AG09319 (cell line): Measurements from ENCODE around the gene ZNF335.

Source experiments
- DNase-seq: peaks from one replicate; pipeline ENCODE4 v3.0.0-alpha.2; 2010; ENCODE audit warnings: low read depth; ENCODE audit errors: extremely low read depth
- TF ChIP-seq, protein P1 (sequence below): IDR thresholded peaks from 2 replicates; pipeline ENCODE4 v1.5.1; 2011; ENCODE audit warnings: low read depth, mild to moderate bottlenecking, inconsistent platforms, low read length, moderate library complexity

The ZNF335 gene

GRCh38 chr20:45948261-45948733 is 23.7 kb downstream of the ZNF335 start:
- TF ChIP-seq, protein P1, sequence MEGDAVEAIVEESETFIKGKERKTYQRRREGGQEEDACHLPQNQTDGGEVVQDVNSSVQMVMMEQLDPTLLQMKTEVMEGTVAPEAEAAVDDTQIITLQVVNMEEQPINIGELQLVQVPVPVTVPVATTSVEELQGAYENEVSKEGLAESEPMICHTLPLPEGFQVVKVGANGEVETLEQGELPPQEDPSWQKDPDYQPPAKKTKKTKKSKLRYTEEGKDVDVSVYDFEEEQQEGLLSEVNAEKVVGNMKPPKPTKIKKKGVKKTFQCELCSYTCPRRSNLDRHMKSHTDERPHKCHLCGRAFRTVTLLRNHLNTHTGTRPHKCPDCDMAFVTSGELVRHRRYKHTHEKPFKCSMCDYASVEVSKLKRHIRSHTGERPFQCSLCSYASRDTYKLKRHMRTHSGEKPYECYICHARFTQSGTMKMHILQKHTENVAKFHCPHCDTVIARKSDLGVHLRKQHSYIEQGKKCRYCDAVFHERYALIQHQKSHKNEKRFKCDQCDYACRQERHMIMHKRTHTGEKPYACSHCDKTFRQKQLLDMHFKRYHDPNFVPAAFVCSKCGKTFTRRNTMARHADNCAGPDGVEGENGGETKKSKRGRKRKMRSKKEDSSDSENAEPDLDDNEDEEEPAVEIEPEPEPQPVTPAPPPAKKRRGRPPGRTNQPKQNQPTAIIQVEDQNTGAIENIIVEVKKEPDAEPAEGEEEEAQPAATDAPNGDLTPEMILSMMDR = no peak

DNA sequence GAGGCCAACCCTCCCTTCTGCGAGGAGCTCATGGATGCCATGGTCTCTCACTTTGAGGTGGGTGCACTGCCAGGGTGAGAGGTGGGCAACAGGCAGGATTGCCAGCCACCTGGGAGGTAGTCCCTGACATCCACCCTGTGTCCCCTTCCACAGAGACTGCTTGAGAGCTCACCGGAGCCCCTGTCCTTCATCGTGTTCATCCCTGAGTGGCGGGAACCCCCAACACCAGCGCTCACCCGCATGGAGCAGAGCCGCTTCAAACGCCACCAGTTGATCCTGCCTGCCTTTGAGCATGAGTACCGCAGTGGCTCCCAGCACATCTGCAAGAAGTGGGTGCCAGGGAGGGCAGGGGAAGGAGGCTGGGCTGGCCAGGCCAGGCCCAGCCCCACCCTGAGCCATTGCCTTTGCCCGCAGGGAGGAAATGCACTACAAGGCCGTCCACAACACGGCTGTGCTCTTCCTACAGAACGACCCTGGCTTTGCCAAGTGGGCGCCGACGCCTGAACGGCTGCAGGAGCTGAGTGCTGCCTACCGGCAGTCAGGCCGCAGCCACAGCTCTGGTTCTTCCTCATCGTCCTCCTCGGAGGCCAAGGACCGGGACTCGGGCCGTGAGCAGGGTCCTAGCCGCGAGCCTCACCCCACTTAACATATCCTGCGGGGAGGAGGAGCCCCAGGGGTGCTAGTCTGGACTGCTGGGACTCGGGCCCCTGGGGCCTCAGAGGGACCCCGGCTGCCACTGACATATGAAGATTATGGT is 24.7 kb downstream of the ZNF335 start:
- TF ChIP-seq, protein P1 = no peak
- DNase-seq = no peak

More at GRCh38 chr20:45948261-45948733, 23.7 kb downstream of the ZNF335 start:
- no peak for DNase-seq

GRCh38 chr20:45946149-45946970 is 25.6 kb downstream of the ZNF335 start:
- peak; percentile 73 for DNase-seq
- TF ChIP-seq, protein P1 = no peak

DNA sequence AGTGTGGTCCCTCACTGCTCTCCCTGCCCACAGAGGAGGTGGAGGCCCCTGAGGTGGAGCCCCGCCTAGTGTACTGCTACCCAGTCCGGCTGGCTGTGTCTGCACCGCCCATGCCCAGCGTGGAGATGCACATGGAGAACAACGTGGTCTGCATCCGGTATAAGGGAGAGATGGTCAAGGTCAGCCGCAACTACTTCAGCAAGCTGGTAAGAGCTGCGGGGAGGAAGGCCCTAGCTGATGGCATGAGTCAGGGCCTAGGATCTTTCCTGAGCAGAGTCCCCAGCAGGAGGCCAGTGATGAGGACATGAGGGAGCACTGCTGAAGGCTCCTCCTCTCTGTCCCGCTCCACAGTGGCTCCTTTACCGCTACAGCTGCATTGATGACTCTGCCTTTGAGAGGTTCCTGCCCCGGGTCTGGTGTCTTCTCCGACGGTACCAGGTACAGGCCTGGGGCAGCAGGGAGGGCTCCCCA is 26.3 kb downstream of the ZNF335 start:
- DNase-seq = no peak
- TF ChIP-seq, protein P1 = no peak

DNA sequence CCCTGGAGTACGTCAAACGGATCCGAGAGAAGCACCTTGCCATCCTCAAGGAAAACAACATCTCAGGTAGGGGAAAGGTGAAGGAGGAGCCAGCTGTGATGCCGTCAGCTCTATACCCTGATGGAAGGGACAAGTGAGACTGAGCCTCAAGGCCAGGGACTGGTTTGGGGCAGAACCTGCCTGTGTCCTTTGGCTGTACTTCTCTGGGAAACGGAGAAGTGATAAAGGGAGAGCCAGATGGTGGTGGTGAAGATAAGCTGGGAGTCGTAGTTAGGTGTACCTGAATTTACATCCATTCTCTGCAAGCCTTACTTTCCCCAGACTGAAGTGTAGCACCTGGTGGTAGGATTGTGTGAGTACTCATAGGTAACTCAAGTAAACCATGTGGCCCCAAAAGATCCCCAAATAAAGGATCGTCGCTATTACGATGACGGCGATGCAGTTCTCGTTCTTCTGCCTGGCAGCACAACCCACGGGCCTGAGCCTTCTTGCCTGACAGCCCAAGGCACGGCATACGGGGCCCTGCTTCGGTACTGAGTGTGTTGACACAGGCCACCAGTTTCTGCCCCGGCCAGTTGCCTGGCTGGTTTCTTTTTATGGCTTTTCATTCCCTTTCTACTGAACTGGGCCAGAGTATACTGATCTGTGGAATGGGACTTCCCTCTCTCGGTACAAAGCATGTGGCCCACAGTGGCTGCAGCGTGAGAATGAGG is 26.9 kb downstream of the ZNF335 start:
- DNase-seq = no peak
- TF ChIP-seq, protein P1 = no peak

DNA sequence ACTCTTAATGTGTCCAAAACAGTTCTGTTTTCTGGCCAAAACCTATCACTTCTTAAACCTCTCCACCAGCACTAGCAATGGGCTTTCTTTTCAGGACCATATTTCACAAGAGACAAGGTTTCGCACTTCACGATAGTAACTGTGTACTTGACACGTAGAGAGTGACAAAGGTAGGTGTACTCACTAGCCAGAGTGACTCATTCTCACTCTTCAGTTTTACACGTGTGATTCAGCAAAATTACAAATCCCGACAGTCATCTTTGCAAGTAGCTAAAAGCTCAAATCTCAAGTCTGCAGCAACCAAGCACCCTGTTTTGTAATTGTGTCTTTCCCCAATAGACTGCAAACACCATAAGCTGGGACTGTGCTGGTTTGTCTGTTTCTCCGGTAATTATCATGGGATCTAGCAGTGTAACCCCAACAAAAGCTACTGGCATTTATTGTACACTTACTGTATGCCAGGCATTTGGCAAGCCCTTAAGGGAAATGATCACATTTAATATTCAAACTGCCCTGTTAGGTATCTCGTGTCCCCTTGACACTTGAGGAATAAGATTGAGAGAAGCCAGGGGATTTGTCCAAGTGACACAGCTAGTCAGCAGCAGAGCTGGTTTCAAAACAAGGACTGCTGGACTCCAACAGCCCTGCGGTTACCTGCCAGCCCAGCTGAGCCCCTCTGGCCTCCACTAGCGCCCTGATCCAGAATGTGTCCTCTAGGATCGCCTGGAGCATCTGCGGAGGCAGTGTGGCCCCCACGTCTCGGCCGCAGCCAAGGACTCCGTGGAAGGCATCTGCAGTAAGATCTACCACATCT is 27.6 kb downstream of the ZNF335 start:
- TF ChIP-seq, protein P1 = no peak
- DNase-seq = no peak
